ENCODE measurements around the gene NADK2. TPM values are rescaled to one million over a fixed set of nuclear protein-coding genes. Genes with fewer than 3 reads are reported as not detected.

The NADK2 gene
- total and polyA plus RNA-seq, 5 donors = 12.8 to 34.9 (median 32.3) TPM

GRCh38 chr5:36161361-36161760 lies 80.4 kb downstream of the NADK2 start:
- Histone ChIP-seq H3K4me3 (ENCODE audit: low read length) (no peak overlapping the region), H3K4me1 (ENCODE audit: control insufficient read depth, insufficient read depth, low read length) (peaks cover 1% of the 10 kb centered on the region), H3K27me3 (ENCODE audit: control insufficient read depth, insufficient read depth) (no peaks in the 10 kb centered on the region), H3K9me3 (ENCODE audit: control insufficient read depth, low read length) (no peaks in the 10 kb centered on the region), H3K27ac (ENCODE audit: low read length) (no peak overlapping the region)
- ATAC-seq (no peak), DNase-seq (no peak)
- intact Hi-C loops (cut with DNase I) = no loop called here
- 95% methylated on average over 4 of the region's 4 CpGs for WGBS

- Histone ChIP-seq H3K4me1 (ENCODE audit: control insufficient read depth, insufficient read depth, low read length) (peaks cover 4% of the 10 kb centered on the region), H3K27ac (ENCODE audit: low read length) (no peak overlapping the region), H3K4me3 (ENCODE audit: low read length) (no peak overlapping the region), H3K9me3 (ENCODE audit: control insufficient read depth, low read length) (no peaks in the 10 kb centered on the region), H3K27me3 (ENCODE audit: control insufficient read depth, insufficient read depth) (no peaks in the 10 kb centered on the region)
- intact Hi-C loops (cut with DNase I) = no loop called here
- 90% methylated on average over 3 of the region's 3 CpGs for WGBS
- ATAC-seq (no peak), DNase-seq (no peak)
Observed at GRCh38 chr5:36160617-36161016, 81.1 kb downstream of the NADK2 start.

- Histone ChIP-seq H3K27ac (ENCODE audit: low read length) (no peak overlapping the region), H3K9me3 (ENCODE audit: control insufficient read depth, low read length) (no peaks in the 10 kb centered on the region), H3K4me3 (ENCODE audit: low read length) (no peak overlapping the region), H3K4me1 (ENCODE audit: control insufficient read depth, insufficient read depth, low read length) (peaks cover 6% of the 10 kb centered on the region), H3K27me3 (ENCODE audit: control insufficient read depth, insufficient read depth) (no peaks in the 10 kb centered on the region)
- WGBS = 59% methylated on average over 2 of the region's 2 CpGs
- no peak for ATAC-seq
- no peak for DNase-seq
- intact Hi-C loops (cut with DNase I) = no loop called here
Observed at GRCh38 chr5:36158144-36158543, 83.6 kb downstream of the NADK2 start.

- ATAC-seq (no peak), DNase-seq (no peak)
- peaks cover 9% of the 10 kb centered on the region for H3K4me1 ChIP-seq (ENCODE audit: control insufficient read depth, insufficient read depth, low read length)
- H3K27ac ChIP-seq (ENCODE audit: low read length) = no peak overlapping the region
- intact Hi-C loops (cut with DNase I) = no loop called here
- H3K4me3 ChIP-seq (ENCODE audit: low read length) = no peak overlapping the region
- no peaks in the 10 kb centered on the region for H3K9me3 ChIP-seq (ENCODE audit: control insufficient read depth, low read length)
- no peaks in the 10 kb centered on the region for H3K27me3 ChIP-seq (ENCODE audit: control insufficient read depth, insufficient read depth)
- 19% methylated on average over 1 of the region's 1 CpG for WGBS
Observed at GRCh38 chr5:36156619-36157018, 85.1 kb downstream of the NADK2 start.

- ATAC-seq (no peak), DNase-seq (no peak)
- intact Hi-C loops (cut with DNase I) = no loop called here
- H3K27ac ChIP-seq (ENCODE audit: low read length) = no peak overlapping the region
- no peak overlapping the region for H3K4me3 ChIP-seq (ENCODE audit: low read length)
- H3K4me1 ChIP-seq (ENCODE audit: control insufficient read depth, insufficient read depth, low read length) = peaks cover 9% of the 10 kb centered on the region
- WGBS = 42% methylated on average over 4 of the region's 4 CpGs
- H3K27me3 ChIP-seq (ENCODE audit: control insufficient read depth, insufficient read depth) = no peaks in the 10 kb centered on the region
- no peaks in the 10 kb centered on the region for H3K9me3 ChIP-seq (ENCODE audit: control insufficient read depth, low read length)
Observed at GRCh38 chr5:36156121-36156601, 85.6 kb downstream of the NADK2 start.

- Histone ChIP-seq H3K4me1 (ENCODE audit: control insufficient read depth, insufficient read depth, low read length) (peaks cover 9% of the 10 kb centered on the region), H3K27ac (ENCODE audit: low read length) (no peak overlapping the region), H3K4me3 (ENCODE audit: low read length) (no peak overlapping the region), H3K9me3 (ENCODE audit: control insufficient read depth, low read length) (peaks cover 2% of the 10 kb centered on the region), H3K27me3 (ENCODE audit: control insufficient read depth, insufficient read depth) (no peaks in the 10 kb centered on the region)
- ATAC-seq (no peak), DNase-seq (no peak)
- WGBS = 72% methylated on average over 7 of the region's 7 CpGs
- intact Hi-C loops (cut with DNase I) = no loop called here
Observed at GRCh38 chr5:36155291-36155690, 86.4 kb downstream of the NADK2 start.

GRCh38 chr5:36153726-36154125 lies 88.0 kb downstream of the NADK2 start:
- no peak for ATAC-seq
- intact Hi-C loops (cut with DNase I) = no loop called here

GRCh38 chr5:36153298-36153677 lies 88.4 kb downstream of the NADK2 start:
- DNase-seq (no peak), ATAC-seq (no peak)
- Histone ChIP-seq H3K27me3 (ENCODE audit: control insufficient read depth, insufficient read depth) (no peaks in the 10 kb centered on the region), H3K9me3 (ENCODE audit: control insufficient read depth, low read length) (peaks cover 2% of the 10 kb centered on the region), H3K4me1 (ENCODE audit: control insufficient read depth, insufficient read depth, low read length) (peaks cover 9% of the 10 kb centered on the region), H3K27ac (ENCODE audit: low read length) (no peak overlapping the region), H3K4me3 (ENCODE audit: low read length) (peak overlapping the region; percentile 91)
- intact Hi-C loops (cut with DNase I) = no loop called here
- WGBS = 59% methylated on average over 7 of the region's 7 CpGs

More at GRCh38 chr5:36153726-36154125, 88.0 kb downstream of the NADK2 start:
- H3K4me3 ChIP-seq (ENCODE audit: low read length) = no peak overlapping the region
- peaks cover 2% of the 10 kb centered on the region for H3K9me3 ChIP-seq (ENCODE audit: control insufficient read depth, low read length)
- no peaks in the 10 kb centered on the region for H3K27me3 ChIP-seq (ENCODE audit: control insufficient read depth, insufficient read depth)
- 69% methylated on average over 4 of the region's 4 CpGs for WGBS
- H3K4me1 ChIP-seq (ENCODE audit: control insufficient read depth, insufficient read depth, low read length) = peaks cover 9% of the 10 kb centered on the region
- H3K27ac ChIP-seq (ENCODE audit: low read length) = no peak overlapping the region
- no peak for DNase-seq

- Histone ChIP-seq H3K4me1 (ENCODE audit: control insufficient read depth, insufficient read depth, low read length) (peaks cover 9% of the 10 kb centered on the region), H3K9me3 (ENCODE audit: control insufficient read depth, low read length) (peaks cover 2% of the 10 kb centered on the region), H3K4me3 (ENCODE audit: low read length) (peak overlapping the region; percentile 91), H3K27ac (ENCODE audit: low read length) (peak overlapping the region; percentile 7), H3K27me3 (ENCODE audit: control insufficient read depth, insufficient read depth) (no peaks in the 10 kb centered on the region)
- DNase-seq = no peak
- ATAC-seq = peak; percentile 4 to 9
- intact Hi-C loops (cut with DNase I) = no loop called here
- 3% methylated on average over 24 of the region's 24 CpGs for WGBS
Observed at GRCh38 chr5:36152324-36153297, 89.1 kb downstream of the NADK2 start.

GRCh38 chr5:36151434-36152323 lies 90.0 kb downstream of the NADK2 start, which contains the start of the genes LMBRD2 and SKP2:
Gene LMBRD2, minus strand, starts transcription at chr5:36151887. Its CDS starts 8,538 bp downstream, at chr5:36143349.
Gene SKP2, plus strand, starts transcription at chr5:36152111. Its CDS starts 152 bp downstream, at chr5:36152263.
- H3K27me3 ChIP-seq (ENCODE audit: control insufficient read depth, insufficient read depth) = no peaks in the 10 kb centered on the region
- ATAC-seq = peak; percentile 100
- DNase-seq = peak; percentile 98 to 99 (median 98)
- WGBS = under 1% methylated on average over 81 of the region's 81 CpGs
- peak within 1 kb of the TSS; percentile 75 for H3K27ac ChIP-seq (ENCODE audit: low read length)
- H3K9me3 ChIP-seq (ENCODE audit: control insufficient read depth, low read length) = peaks cover 2% of the 10 kb centered on the region
- H3K4me3 ChIP-seq (ENCODE audit: low read length) = peak within 1 kb of the TSS; percentile 91
- peaks cover 9% of the 10 kb centered on the region for H3K4me1 ChIP-seq (ENCODE audit: control insufficient read depth, insufficient read depth, low read length)
- intact Hi-C loops (cut with DNase I) = no loop called here

Data from right cardiac atrium (tissue), 5 donors.